Activated CD8-positive, alpha-beta memory T cell treated with anti-CD3 and anti-CD28 coated beads for 24 hours (primary cell): ENCODE results near the gene FRMD5.
"Not testable (repeated sequence)": the region's sequence is repeated elsewhere in the genome, so short reads cannot be mapped to it uniquely, and the experiment has no call there.

ENCODE experiments used
- DNase-seq: peaks from one replicate; pipeline ENCODE4 v3.0.0-alpha.2; 2020

Gene FRMD5

DNA sequence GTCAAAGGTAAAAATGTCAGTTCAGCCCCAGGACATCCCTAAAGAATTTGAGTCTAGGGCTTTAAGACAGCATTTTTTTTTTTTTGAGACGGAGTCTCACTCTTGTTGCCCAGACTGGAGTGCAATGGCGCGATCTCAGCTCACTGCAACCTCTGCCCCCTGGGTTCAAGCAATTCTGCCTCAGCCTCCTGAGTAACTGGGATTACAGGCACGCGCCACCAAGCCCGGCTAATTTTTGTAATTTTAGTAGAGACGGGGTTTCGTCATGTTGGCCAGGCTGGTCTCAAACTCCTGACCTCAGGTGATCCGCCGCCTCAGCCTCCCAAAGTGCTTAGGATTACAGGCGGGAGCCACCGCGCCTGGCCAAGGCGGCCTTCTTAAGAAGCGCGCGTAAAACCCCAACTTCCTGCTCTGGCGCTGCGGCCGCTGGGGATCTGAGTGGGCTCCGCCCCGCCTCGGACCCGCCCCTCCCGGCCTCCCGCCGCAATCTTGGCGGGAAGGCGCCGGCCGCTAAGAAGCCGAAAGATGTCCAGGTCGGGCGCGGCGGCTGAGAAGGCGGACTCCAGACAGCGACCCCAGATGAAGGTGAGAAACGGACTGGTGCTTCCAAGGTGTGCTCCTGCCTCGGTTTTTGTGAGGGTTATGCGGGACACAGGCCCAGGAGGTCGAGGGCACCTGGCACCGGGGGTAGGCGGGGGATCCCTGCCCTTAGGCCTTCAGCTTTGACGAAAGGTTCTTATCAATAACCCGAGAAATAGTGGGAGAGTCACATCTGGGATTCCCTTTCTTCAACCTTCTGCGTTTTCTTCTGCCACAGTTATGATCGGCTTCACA is 368.3 kb downstream of the FRMD5 start, which contains the start of gene WDR76:
WDR76 (plus strand) TSS at position 495 of the 834 bp plus-strand sequence; CDS start at position 526, 31 bp downstream.
- peak; percentile 88 for DNase-seq

DNA sequence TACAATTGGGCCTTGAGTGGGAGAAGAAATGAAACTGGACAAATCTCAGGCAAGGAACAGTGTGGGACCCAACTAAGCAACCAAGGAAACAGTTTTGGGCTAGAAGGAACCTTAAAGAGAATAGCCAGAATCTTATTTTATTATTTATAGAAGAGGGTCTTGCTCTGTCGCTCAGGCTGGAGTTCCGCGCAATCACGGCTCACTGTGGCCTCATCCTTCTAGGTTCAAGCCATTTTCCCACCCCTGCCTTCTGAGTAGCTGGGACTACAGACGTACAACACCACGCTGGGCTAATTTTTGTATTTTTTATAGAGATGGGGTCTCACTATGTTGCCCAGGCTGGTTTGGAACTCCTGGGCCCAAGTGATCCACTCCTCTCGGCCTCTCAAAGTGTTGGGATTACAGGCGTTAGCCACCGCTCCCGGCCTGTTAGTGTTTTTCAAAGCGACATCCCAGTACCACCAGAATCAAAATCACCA is 369.0 kb downstream of the FRMD5 start:
- no peak for DNase-seq

DNA sequence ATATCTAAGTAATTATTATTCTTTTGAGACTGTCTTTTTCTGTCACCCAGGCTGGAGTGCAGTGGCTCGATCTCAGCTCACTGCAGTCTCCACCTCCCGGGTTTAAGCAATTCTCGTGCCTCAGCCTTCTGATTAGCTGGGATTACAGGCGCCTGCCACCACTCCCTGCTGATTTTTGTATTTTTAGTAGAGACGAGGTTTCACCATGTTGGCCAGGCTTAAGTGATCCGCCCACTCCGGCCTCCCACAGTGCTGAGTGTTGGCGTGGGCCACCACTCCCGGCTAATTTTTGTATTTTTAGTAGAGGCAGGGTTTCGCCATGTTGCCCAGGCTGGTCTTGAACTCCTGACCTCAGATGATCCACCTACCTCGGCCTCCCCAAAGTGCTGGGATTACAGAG is 369.8 kb downstream of the FRMD5 start:
- DNase-seq, result not testable (repeated sequence)

DNA sequence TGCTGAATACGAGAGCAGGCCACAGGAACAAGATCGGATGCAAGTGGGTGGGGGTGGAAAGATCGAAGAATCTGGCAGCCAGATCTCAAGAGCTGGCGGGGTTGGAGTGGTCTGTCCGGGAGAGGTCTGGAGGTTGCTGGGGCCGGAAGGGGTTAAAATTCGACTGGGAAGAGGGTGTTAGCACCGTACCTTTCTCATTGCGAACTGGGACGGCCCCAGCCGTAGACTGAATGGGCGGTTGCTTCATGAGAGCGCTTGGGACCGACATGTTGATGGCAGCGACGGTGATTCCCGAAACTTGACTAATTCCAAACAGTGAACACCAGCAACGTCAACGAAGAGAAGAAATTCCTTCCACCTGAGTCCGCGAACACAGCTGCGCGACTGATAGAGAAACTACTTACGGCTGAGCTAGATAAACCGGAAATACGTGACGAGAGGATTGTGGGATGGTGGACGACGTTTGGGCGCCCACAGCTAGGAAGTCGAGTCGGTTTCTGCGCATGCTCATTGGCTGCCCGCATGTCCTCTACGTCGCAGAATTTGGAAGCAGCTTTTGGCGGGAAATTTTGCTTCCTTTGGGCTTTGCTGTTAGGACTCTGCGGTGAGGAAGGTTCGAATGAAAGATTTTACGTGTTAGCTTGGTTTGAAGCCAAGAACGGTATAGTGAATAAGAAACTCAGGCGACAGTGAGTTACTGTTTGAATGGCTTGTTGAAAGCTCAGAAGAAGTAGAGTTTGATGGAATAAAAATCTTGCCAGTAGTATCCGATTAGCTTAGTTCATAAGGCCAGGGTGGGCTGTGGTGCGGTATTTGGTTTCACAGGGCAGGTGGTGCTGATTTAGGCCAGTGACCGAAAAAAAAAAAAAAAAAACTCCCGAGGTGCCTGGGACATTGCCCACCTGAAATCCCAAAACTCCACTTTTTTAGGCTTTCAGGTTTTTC is 370.5 kb downstream of the FRMD5 start, which contains the start of gene MFAP1:
MFAP1 (minus strand) TSS at position 389 of the 945 bp plus-strand sequence; CDS start at position 268, 121 bp downstream.
- DNase-seq, result peak; percentile 89

- DNase-seq, result no peak
Observed at GRCh38 chr15:43821505-43821904, 373.6 kb downstream of the FRMD5 start.
